ENCODE results near the gene GOLIM4.
"Not testable (repeated sequence)": the region's sequence is repeated elsewhere in the genome, so short reads cannot be mapped to it uniquely, and the experiment has no call there.

Gene GOLIM4

GRCh38 chr3:168048414-168049330 is 47.1 kb downstream of the GOLIM4 start:
- DNase-seq (ENCODE audit: low read depth in 2 of 2) = no peak

- no peak for DNase-seq (ENCODE audit: low read depth in 2 of 2)
These were observed 47.8 kb downstream of the GOLIM4 start for GRCh38 chr3:168047936-168048335.

DNA sequence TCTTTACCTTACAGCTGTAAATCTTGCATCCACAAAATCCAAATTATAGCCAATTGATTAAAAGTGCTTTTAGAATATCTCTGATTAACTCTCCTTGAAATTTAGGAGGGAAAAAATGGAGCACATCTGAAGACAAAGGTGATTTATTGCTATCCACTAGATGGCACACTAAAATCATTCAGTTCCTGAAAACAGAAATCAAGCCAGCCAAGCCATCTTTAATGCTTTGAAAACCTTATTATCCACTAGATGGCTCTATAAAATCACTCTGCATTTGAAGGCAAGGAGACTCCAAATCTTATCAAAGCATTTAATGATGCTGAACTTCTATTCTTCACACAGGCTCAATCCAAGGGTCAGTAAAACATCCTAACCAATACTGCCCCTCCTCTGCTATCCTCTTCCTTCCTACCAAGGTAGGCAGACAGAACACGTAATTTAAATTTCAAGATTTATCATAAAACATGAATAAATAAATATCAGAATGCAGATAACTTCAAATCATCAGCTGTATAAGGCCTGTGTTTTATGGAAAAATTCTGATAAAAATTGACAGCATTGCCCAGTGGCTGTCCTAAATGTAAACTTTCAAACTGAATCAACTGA is 48.4 kb downstream of the GOLIM4 start:
- peak; percentile 63 to 68 for DNase-seq (ENCODE audit: low read depth in 2 of 2)

DNA sequence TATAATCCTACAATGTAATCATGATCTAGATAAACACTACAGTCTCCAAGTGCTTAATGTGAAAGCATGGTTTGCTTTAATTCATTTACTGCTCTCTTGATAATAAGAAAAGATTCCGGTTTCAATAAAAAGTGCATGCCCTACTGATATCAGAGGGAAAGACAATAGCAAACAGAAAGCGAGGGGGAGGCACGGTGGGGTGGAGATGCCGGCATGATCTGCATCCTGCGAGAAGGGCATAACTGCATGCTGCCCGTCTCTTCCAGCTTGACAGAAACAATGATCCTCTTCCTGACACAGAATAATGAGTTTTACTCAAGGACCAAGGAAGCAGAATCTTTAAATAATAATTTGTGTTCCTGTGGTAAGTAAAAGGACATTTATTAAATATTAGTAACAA is 51.7 kb downstream of the GOLIM4 start:
- DNase-seq (ENCODE audit: low read depth in 2 of 2) = no peak

GRCh38 chr3:168040607-168041208 is 55.0 kb downstream of the GOLIM4 start:
- peak; percentile 32 to 33 for DNase-seq (ENCODE audit: low read depth in 2 of 2)

DNA sequence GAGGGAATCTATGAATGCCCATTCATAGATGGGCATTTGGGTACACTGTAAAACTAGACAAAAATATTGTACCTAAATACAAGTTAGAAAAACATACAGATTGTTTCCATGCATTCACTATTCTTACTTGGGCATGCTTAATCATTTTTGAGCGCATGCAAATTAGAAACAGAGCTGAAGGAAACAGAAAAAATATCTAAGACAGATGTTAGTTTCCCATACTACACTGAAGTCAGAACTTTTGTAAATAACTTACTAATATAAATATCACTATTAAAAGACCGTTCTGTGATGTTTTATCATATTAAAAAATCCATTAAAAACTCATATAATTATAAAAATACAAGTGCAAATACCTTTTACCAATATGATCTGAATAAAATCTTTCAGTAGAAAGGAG is 58.7 kb downstream of the GOLIM4 start:
- no peak for DNase-seq (ENCODE audit: low read depth in 2 of 2)

GRCh38 chr3:168036619-168037018 is 59.1 kb downstream of the GOLIM4 start:
- DNase-seq (ENCODE audit: low read depth in 2 of 2) = no peak

DNA sequence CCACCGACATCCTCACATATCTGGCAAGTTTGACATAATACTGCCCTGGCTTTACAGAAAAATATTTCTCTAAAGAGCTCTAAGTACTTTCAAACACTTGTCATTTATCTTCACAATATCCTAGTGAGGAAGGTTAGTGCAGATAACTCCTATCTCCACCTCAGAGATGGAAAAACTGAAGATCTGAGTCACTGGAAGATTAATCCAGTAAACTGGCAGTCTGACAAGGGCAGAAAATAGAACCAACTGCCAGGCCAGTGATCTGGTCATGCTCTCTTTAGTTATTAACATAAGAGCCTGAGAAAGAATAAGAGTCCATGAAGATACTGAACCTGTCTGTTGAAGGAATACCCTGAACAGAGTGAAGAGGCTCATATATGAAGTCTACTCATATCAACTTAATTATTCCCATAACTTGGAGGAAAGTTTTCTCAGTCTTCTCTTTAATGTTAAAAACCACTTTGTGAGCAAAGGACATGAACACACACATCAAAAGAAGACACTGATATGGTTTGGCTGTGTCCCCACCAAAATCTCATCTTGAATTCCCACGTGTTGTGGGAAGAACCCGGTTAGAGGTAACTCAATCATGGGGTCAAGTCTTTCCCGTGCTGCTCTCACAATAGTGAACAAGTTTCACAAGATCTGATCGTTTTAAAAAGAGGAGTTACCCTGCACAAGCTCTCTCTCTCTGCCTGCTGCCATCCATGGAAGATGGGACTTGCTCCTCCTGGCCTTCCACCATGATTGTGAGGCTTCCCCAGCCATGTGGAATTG is 61.4 kb downstream of the GOLIM4 start:
- peak in 1 of 2 experiments; percentile 15 for DNase-seq (ENCODE audit: low read depth in 2 of 2)

- DNase-seq (ENCODE audit: low read depth in 2 of 2) = peak in 1 of 2 experiments; percentile 18
These were observed 65.1 kb downstream of the GOLIM4 start for GRCh38 chr3:168030577-168030976.

DNA sequence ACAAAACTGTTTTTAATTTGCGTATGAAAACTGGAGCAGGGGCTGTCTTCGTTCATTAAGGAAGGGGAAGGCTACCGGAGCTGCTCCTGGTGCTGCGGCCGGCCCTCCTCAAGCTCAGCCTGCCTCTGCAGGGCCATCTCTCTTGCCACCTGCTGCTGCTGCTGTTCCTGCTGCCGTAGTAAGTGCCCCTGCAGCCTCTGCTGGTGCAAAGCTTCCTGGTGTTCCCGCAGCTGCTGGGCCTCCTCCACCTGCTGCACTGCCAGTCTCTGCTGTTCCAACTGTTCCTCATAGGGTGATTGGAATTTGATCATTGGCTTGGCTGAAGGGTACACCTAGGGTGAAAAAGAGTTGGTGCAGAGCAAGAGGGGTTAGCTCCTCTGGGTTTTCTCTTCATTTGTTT is 66.0 kb downstream of the GOLIM4 start:
- no peak for DNase-seq (ENCODE audit: low read depth in 2 of 2)

GRCh38 chr3:168028086-168028485 is 67.6 kb downstream of the GOLIM4 start:
- no peak for DNase-seq (ENCODE audit: low read depth in 2 of 2)

- no peak for DNase-seq (ENCODE audit: low read depth in 2 of 2)
These were observed 69.0 kb downstream of the GOLIM4 start for GRCh38 chr3:168026764-168027163.

GRCh38 chr3:168025076-168025475 is 70.6 kb downstream of the GOLIM4 start:
- no peak for DNase-seq (ENCODE audit: low read depth in 2 of 2)

DNA sequence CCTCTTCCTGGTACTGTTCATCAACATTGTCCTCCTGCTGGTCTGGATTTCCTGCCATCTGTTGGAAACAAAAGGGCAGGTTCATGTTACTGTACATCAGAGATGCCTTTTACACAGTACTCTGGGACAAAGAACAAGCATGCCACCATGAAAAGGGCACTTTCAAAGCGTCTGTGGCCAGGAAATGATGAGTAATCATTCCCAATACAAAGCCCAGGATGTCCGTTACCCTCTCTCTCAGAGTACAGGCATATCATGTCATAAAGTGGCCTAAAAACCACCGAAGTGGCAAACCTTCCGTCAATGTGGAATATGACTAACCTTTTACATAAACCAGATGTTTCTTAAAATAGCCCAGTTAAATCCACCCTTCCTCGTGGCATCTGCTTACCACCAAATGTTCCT is 71.2 kb downstream of the GOLIM4 start:
- DNase-seq (ENCODE audit: low read depth in 2 of 2) = peak; percentile 48 to 53

- no peak for DNase-seq (ENCODE audit: low read depth in 2 of 2)
These were observed 73.8 kb downstream of the GOLIM4 start for GRCh38 chr3:168021737-168022450.

DNA sequence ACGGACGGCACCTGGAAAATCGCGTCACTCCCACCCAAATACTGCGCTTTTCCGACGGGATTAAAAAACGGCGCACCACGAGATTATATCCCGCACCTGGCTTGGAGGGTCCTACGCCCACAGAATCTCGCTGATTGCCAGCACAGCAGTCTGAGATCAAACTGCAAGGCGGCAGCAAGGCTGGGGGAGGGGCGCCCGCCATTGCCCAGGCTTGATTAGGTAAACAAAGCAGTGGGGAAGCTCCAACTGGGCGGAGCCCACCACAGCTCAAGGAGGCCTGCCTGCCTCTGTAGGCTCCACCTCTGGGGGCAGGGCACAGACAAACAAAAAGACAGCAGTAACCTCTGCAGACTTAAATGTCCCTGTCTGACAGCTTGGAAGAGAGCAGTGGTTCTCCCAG is 84.4 kb downstream of the GOLIM4 start:
- not testable (repeated sequence) for DNase-seq (ENCODE audit: low read depth in 2 of 2)

GRCh38 chr3:168006584-168006983 is 89.1 kb downstream of the GOLIM4 start:
- DNase-seq (ENCODE audit: low read depth in 2 of 2) = no peak

DNA sequence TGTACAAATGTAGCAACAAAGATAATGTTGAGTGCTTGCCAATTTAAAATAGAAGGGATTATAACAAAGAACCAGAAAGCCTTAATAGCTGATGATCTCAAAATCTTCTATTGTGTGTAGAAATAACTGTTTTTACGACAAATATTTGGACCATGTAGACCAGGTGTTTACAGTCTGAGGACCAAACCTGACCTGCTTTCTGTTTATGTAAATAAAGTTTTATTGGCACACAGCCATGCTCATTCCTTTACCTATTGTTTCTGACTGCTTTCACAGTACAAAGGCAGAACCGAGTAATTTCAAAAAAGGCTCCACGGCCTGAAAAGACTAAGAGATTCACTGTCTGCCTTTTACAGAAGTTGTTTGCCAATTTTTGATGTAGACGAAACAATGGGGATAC is 91.8 kb downstream of the GOLIM4 start:
- no peak for DNase-seq (ENCODE audit: low read depth in 2 of 2)

DNA sequence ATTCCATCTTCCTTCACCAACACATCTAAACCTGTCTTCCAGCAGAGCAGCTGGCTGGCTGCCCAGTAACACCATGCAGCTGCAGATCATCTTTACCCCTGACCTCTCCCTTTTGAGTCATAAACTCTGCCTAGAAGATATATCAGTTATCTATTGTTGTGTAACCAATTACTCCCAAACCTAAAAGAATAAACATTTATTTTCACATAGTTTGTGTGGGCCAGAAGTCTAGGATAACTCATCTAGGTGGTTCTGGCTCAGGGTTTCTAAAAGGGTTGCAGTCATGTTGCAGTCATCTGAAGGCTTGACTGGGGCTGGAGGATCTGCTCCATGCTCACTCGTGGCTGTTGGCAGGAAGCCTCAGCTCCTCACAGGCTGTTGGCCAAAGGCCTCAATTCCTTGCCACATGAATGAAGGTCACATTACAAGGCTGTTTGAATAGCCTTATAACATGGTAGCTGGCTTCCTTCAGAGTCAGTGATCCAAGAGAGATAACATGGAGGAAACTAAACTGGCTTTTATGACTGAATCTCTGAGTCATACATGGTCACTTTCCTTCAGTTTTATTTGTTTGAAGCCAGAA is 92.8 kb downstream of the GOLIM4 start:
- no peak for DNase-seq (ENCODE audit: low read depth in 2 of 2)

- no peak for DNase-seq (ENCODE audit: low read depth in 2 of 2)
These were observed 94.5 kb downstream of the GOLIM4 start for GRCh38 chr3:168001244-168001643.

GRCh38 chr3:167998253-167998652 is 97.5 kb downstream of the GOLIM4 start:
- no peak for DNase-seq (ENCODE audit: low read depth in 2 of 2)

Measured in fibroblast of skin of left quadriceps (primary cell).